Panc1 (cell line): ENCODE data around the gene SLC1A2.

Experiments used
- CTCF ChIP-seq: fragments of 450-650 bp; IDR thresholded peaks from 2 replicates; pipeline ENCODE4 v1.5.1; 2017; ENCODE audit warnings: mild to moderate bottlenecking
- TF ChIP-seq, protein P1 (sequence below), 2 experiments: IDR thresholded peaks; 2 replicates each; pipeline ENCODE4 v1.6.1; 2011 to 2012; ENCODE audit warnings: low read depth in 2 of 2, control low read depth in 1 of 2, low read length in 1 of 2, mild to moderate bottlenecking in 1 of 2, moderate library complexity in 1 of 2; ENCODE audit not compliant: insufficient read depth in 1 of 2

DNA sequence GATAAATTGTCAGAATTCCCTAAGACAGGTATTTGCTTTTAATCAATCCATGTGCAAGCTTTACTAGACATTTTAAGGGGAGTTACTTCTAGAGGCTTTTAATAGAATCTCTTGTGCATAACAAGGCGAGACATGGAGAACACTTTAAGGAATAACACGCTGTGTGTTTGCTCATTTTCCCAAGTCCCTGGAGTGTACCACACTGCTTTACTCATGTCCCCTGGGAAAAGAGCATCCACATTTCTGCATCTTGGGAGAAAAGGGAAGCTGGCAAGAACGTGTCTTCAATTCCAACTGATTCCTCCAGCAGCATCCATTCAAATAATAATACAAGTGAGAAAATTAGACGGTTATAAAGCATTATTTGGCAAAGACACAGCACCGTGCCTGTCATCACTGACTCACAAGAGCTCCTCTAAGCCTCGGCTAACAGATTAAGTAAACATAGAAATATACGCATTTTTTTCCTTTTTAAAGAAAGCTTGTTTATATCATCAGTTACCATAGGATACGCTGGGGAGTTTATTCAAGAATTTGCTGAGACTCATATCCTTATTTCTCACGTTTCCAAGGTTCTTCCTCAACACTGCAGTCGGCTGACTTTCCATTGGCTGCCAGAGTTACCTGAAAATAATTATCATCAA, 158.9 kb downstream of the SLC1A2 start:
- no peak for TF ChIP-seq CTCF
- TF ChIP-seq, protein P1, sequence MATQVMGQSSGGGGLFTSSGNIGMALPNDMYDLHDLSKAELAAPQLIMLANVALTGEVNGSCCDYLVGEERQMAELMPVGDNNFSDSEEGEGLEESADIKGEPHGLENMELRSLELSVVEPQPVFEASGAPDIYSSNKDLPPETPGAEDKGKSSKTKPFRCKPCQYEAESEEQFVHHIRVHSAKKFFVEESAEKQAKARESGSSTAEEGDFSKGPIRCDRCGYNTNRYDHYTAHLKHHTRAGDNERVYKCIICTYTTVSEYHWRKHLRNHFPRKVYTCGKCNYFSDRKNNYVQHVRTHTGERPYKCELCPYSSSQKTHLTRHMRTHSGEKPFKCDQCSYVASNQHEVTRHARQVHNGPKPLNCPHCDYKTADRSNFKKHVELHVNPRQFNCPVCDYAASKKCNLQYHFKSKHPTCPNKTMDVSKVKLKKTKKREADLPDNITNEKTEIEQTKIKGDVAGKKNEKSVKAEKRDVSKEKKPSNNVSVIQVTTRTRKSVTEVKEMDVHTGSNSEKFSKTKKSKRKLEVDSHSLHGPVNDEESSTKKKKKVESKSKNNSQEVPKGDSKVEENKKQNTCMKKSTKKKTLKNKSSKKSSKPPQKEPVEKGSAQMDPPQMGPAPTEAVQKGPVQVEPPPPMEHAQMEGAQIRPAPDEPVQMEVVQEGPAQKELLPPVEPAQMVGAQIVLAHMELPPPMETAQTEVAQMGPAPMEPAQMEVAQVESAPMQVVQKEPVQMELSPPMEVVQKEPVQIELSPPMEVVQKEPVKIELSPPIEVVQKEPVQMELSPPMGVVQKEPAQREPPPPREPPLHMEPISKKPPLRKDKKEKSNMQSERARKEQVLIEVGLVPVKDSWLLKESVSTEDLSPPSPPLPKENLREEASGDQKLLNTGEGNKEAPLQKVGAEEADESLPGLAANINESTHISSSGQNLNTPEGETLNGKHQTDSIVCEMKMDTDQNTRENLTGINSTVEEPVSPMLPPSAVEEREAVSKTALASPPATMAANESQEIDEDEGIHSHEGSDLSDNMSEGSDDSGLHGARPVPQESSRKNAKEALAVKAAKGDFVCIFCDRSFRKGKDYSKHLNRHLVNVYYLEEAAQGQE (IDR thresholded peaks at IDR 0.05; ENCODE audit: insufficient read depth in 1 of 2, low read depth in 2 of 2, low read length in 1 of 2): no peak
